OCI-LY7 (cell line): ENCODE results near the gene TBC1D8.

Experiments used
- EZH2phosphoT487 ChIP-seq: fragments of 200-600 bp; sonication (generic); IDR thresholded peaks from 2 replicates; pipeline ENCODE4 v1.6.1; 2018; ENCODE audit warnings: low read depth, borderline replicate concordance, mild to moderate bottlenecking, mixed run types, antibody characterized with exemption, low read length, moderate library complexity, mixed read lengths
- TF ChIP-seq, protein P1 (sequence below): fragments of 200-600 bp; sonication (generic); conservative IDR thresholded peaks from 2 replicates; pipeline ENCODE4 v1.5.1; 2014; ENCODE audit warnings: mild to moderate bottlenecking, antibody characterized with exemption, low read length, moderate library complexity, mixed read lengths

DNA sequence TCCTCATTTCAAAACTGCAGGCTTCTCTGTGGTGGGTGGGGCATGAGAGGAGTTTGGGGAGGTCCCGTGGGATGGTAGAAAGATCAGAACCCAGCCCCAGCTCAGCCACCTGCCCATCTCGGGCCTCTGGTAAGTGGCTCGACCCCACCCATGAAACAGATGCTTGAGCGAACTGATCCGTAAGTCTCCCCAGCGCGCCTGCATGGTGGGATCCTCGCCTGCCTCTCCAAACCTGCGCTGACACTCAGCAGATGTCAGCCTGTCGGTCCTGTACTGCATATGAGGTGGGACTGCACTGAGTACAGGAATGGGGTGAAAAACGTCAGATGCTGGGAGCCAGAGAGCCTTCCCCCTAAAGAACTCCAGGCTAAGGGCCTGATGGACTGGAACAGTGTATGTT is 165.0 kb downstream of the TBC1D8 start:
- TF ChIP-seq, protein P1, sequence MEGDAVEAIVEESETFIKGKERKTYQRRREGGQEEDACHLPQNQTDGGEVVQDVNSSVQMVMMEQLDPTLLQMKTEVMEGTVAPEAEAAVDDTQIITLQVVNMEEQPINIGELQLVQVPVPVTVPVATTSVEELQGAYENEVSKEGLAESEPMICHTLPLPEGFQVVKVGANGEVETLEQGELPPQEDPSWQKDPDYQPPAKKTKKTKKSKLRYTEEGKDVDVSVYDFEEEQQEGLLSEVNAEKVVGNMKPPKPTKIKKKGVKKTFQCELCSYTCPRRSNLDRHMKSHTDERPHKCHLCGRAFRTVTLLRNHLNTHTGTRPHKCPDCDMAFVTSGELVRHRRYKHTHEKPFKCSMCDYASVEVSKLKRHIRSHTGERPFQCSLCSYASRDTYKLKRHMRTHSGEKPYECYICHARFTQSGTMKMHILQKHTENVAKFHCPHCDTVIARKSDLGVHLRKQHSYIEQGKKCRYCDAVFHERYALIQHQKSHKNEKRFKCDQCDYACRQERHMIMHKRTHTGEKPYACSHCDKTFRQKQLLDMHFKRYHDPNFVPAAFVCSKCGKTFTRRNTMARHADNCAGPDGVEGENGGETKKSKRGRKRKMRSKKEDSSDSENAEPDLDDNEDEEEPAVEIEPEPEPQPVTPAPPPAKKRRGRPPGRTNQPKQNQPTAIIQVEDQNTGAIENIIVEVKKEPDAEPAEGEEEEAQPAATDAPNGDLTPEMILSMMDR = no peak
- TF ChIP-seq EZH2phosphoT487 = no peak
